ENCODE data around the gene RTN4RL2.

DNA sequence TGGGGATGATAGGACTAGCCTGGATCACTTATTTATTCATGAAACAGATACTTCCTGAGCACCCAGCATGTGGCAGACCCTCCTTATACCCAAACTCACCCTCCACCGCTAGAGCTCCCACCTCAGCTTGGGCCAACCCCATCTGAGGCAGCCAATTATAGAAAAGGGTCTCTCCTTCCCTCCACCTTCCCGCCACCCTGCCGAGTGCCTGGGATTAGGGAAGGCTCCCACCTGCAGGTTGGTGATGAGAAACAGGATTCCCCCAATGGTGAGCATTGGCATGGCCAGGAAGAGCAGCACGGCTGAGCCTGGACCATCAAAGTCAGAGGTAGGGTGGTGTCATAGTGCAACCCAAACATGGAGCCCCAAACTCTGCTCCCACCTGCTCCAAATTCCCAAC lies 39.3 kb upstream of the RTN4RL2 start:
- TF ChIP-seq, protein P1, sequence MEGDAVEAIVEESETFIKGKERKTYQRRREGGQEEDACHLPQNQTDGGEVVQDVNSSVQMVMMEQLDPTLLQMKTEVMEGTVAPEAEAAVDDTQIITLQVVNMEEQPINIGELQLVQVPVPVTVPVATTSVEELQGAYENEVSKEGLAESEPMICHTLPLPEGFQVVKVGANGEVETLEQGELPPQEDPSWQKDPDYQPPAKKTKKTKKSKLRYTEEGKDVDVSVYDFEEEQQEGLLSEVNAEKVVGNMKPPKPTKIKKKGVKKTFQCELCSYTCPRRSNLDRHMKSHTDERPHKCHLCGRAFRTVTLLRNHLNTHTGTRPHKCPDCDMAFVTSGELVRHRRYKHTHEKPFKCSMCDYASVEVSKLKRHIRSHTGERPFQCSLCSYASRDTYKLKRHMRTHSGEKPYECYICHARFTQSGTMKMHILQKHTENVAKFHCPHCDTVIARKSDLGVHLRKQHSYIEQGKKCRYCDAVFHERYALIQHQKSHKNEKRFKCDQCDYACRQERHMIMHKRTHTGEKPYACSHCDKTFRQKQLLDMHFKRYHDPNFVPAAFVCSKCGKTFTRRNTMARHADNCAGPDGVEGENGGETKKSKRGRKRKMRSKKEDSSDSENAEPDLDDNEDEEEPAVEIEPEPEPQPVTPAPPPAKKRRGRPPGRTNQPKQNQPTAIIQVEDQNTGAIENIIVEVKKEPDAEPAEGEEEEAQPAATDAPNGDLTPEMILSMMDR (IDR thresholded peaks at IDR 0.05): no peak
- TF ChIP-seq POLR2A (IDR thresholded peaks at IDR 0.05) (no peak), EP300 (IDR thresholded peaks at IDR 0.05) (no peak)

Data from tibial nerve (tissue), 4 donors.